Measurements from ENCODE around the gene CUEDC1.

GRCh38 chr17:57876866-57877237, 78.4 kb downstream of the CUEDC1 start:
- TF ChIP-seq CTCF (conservative IDR thresholded peaks at IDR 0.05; ENCODE audit: low read depth, low read length), result no peak
- TF ChIP-seq EZH2 (IDR thresholded peaks at IDR 0.05; ENCODE audit: borderline replicate concordance, low read depth, low read length, poor library complexity, severe bottlenecking), result no peak
